Measurements from ENCODE around the gene ZBTB32.
"Not testable (repeated sequence)": the region's sequence is repeated elsewhere in the genome, so short reads cannot be mapped to it uniquely, and the experiment has no call there.

ZBTB32 gene, protein sequence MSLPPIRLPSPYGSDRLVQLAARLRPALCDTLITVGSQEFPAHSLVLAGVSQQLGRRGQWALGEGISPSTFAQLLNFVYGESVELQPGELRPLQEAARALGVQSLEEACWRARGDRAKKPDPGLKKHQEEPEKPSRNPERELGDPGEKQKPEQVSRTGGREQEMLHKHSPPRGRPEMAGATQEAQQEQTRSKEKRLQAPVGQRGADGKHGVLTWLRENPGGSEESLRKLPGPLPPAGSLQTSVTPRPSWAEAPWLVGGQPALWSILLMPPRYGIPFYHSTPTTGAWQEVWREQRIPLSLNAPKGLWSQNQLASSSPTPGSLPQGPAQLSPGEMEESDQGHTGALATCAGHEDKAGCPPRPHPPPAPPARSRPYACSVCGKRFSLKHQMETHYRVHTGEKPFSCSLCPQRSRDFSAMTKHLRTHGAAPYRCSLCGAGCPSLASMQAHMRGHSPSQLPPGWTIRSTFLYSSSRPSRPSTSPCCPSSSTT

DNA sequence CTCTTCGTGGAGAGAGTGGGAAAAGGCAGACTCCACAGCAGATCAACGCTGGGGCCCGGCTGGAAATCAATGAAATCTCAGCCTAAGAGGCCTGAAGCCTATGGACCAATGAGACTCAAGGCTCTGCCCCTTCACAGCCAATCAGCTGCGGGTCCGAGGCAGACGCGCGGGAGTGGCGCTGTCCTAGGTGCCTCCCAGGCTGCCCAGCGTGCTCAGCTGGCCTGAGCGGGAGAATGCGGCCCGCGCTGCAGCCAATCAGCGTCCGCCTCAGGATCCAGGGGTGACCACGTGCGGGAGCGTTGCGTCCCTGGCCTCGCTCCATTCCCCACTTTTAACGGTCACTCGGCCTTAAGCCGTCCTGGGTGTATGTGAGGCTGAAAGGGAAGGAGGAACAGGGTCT is at the start of gene ZBTB32:
TSS of gene ZBTB32 (plus strand) at position 341 of the 400 bp plus-strand sequence. CDS start 10,069 bp downstream, outside the sequence.
- Histone ChIP-seq H3K9ac (ENCODE audit: low read length) (no peak within 1 kb of the TSS), H3K4me1 (ENCODE audit: insufficient read depth, low read length) (peaks cover 4% of the 10 kb centered on the region), H3K4me3 (ENCODE audit: low read depth in 1 of 2, low read length in 2 of 2) (no peak within 1 kb of the TSS), H3K9me3 (ENCODE audit: low read length) (no peaks in the 10 kb centered on the region), H3K27me3 (ENCODE audit: control insufficient read depth in 1 of 2, insufficient read depth in 2 of 2, low read length in 2 of 2) (no peaks in the 10 kb centered on the region), H3K36me3 (ENCODE audit: insufficient read depth, low read length) (no peaks in the 10 kb centered on the region), H3K27ac (ENCODE audit: low read depth, low read length) (no peak within 1 kb of the TSS)

DNA sequence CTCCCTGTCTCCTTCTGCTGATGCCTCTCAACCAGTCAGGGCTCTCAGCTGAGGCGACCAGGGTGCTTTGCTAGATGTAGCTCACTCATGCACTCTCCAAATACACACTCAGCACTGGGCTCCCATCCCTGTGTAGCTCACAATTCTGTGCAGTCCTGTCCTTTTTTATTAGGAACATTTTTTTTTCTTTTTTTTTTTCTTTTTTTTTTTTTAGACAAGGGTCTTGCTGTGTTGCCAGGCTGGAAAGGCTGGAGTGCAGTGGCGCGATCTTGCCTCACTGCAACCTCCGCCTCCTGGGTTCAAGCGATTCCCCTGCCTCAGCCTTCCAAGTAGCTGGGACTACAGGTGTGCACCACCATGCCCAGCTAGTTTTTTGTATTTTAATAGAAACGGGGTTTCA is 49.5 kb upstream of the ZBTB32 start:
- peaks cover 55% of the 10 kb centered on the region for H3K36me3 ChIP-seq (ENCODE audit: insufficient read depth, low read length)
- H3K4me1 ChIP-seq (ENCODE audit: insufficient read depth, low read length): not testable (repeated sequence)

DNA sequence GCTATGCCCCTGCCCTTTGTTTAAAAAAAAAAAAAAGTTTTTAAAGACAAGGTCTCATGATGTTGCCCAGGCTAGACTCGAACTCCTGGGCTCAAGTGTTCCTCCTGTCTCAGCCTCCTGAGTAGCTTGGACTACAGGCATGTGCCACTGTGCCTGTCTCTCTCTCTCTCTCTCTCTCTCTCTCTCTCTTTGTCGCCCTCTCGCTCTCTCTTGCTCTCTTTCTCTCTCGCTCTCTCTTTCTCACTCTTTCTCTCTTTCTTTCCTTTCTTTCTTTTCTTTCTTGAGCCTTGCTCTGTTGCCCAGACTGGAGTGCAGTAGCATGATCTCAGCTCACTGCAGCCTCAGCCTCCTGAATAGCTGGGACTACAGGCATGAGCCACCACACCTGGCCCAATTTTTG is 48.8 kb upstream of the ZBTB32 start:
- Histone ChIP-seq H3K9ac (ENCODE audit: low read length) (no peak overlapping the region), H3K36me3 (ENCODE audit: insufficient read depth, low read length) (peaks cover 53% of the 10 kb centered on the region)

More for the DNA sequence above, 49.5 kb upstream of the ZBTB32 start:
- H3K9me3 ChIP-seq (ENCODE audit: low read length); H3K9ac ChIP-seq (ENCODE audit: low read length); H3K27ac ChIP-seq (ENCODE audit: low read depth, low read length); H3K27me3 ChIP-seq (ENCODE audit: control insufficient read depth in 1 of 2, insufficient read depth in 2 of 2, low read length in 2 of 2); H3K4me3 ChIP-seq (ENCODE audit: low read depth in 1 of 2, low read length in 2 of 2): not testable (repeated sequence)

DNA sequence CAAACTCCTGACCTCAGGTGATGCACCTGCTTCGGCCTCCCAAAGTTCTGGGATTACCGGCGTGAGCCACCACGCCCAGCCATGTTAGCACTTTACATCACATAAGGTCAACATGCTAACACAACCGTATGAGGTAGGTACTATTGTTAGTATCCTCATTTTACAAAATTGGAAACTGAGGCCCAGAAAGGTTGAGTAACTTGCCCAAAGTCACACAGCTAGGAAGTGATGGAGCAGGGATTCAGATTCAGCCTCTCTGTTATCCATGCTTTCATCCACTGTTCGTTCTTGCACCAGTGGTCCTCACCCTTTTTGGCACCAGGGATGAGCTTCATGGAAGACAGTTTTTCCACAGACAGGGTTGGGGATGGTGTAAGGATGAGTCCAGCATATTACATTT is 47.7 kb upstream of the ZBTB32 start:
- Histone ChIP-seq H3K36me3 (ENCODE audit: insufficient read depth, low read length) (peaks cover 52% of the 10 kb centered on the region), H3K9ac (ENCODE audit: low read length) (no peak overlapping the region), H3K27ac (ENCODE audit: low read depth, low read length) (no peak overlapping the region), H3K9me3 (ENCODE audit: low read length) (no peaks in the 10 kb centered on the region), H3K27me3 (ENCODE audit: control insufficient read depth in 1 of 2, insufficient read depth in 2 of 2, low read length in 2 of 2) (no peaks in the 10 kb centered on the region), H3K4me3 (ENCODE audit: low read depth in 1 of 2, low read length in 2 of 2) (no peak overlapping the region), H3K4me1 (ENCODE audit: insufficient read depth, low read length) (no peaks in the 10 kb centered on the region)

More for the DNA sequence above, 48.8 kb upstream of the ZBTB32 start:
- no peaks in the 10 kb centered on the region for H3K9me3 ChIP-seq (ENCODE audit: low read length)
- H3K27me3 ChIP-seq (ENCODE audit: control insufficient read depth in 1 of 2, insufficient read depth in 2 of 2, low read length in 2 of 2): no peaks in the 10 kb centered on the region
- no peaks in the 10 kb centered on the region for H3K4me1 ChIP-seq (ENCODE audit: insufficient read depth, low read length)
- H3K27ac ChIP-seq (ENCODE audit: low read depth, low read length): no peak overlapping the region
- H3K4me3 ChIP-seq (ENCODE audit: low read depth in 1 of 2, low read length in 2 of 2): no peak overlapping the region

DNA sequence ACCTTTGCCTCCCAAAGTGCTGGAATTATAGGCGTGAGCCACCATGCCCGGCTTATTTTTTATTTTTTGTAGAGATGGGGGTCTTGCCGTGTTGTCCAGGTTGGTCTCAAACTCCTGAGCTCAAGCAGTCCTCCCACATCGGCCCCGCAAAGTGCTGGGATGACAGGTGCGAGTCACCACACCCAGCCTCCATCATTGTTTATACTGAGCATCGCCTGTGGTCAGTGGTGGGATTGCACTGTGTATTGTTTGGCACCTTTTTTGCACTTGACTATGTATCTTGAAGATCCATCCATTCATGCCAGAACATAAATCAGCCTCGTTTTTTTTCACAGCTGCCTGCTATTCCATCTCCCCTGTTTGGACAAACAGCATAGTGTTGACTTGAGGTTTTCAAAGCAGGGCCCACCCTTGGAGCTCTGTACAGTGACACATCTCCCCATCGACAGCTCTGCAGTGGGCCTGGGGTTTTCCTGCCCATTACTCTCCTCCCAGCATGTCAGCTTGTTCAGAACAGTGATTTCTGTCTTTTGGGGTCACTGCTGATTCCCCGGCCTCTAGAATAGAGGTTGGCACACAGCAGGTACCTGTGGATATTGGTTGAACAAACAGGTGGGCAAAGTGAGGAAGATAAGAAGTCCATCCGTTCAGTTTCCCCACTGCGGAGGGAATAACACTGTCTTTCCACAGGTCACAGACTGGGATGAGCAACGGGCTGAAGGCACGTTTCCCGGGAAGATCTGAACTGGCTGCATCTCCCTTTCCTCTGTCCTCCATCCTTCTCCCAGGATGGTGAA is 46.3 kb upstream of the ZBTB32 start:
- Histone ChIP-seq H3K27me3 (ENCODE audit: control insufficient read depth in 1 of 2, insufficient read depth in 2 of 2, low read length in 2 of 2) (no peaks in the 10 kb centered on the region), H3K27ac (ENCODE audit: low read depth, low read length) (no peak overlapping the region), H3K9ac (ENCODE audit: low read length) (no peak overlapping the region), H3K9me3 (ENCODE audit: low read length) (no peaks in the 10 kb centered on the region), H3K4me3 (ENCODE audit: low read depth in 1 of 2, low read length in 2 of 2) (no peak overlapping the region), H3K4me1 (ENCODE audit: insufficient read depth, low read length) (no peaks in the 10 kb centered on the region), H3K36me3 (ENCODE audit: insufficient read depth, low read length) (peaks cover 52% of the 10 kb centered on the region)

DNA sequence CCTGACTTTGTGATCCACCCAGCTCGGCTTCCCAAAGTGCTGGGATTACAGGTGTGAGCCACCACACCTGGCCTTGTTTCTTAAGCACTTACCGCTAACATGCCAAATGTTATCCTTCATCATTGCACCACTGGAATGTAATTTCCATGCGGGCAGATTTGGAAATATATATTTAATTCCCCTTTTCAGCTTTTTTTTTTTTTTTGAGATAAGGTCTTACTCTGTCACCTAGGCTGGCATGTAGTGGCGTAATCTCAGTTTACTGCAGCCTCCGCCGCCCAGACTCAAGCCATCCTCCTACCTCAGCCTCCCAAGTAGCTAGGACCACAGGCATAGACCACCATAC is 42.4 kb upstream of the ZBTB32 start:
- H3K4me3 ChIP-seq (ENCODE audit: low read depth in 1 of 2, low read length in 2 of 2): no peak overlapping the region
- H3K27ac ChIP-seq (ENCODE audit: low read depth, low read length): no peak overlapping the region
- H3K9ac ChIP-seq (ENCODE audit: low read length): no peak overlapping the region
- no peaks in the 10 kb centered on the region for H3K9me3 ChIP-seq (ENCODE audit: low read length)
- no peaks in the 10 kb centered on the region for H3K27me3 ChIP-seq (ENCODE audit: control insufficient read depth in 1 of 2, insufficient read depth in 2 of 2, low read length in 2 of 2)
- peaks cover 30% of the 10 kb centered on the region for H3K36me3 ChIP-seq (ENCODE audit: insufficient read depth, low read length)
- no peaks in the 10 kb centered on the region for H3K4me1 ChIP-seq (ENCODE audit: insufficient read depth, low read length)

DNA sequence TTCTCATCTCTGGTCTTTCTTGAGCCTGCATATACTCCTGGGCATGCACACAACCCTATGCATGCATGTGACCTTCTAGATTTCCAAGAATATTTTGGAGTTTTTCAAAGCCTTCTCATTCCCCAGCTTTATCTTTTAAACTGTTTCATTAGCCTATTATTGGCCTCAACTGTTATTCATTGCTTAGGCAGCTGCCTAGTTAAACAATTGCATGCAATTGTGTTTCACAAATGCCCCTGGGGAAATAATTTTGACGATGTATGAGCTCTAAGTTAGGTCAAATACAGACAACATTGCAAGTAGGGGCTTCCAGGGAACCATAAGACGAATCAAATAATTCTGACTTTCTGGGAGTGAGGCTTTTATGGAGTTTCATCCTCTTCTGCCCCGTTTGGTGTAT is 40.4 kb upstream of the ZBTB32 start:
- no peak overlapping the region for H3K27ac ChIP-seq (ENCODE audit: low read depth, low read length)
- peaks cover 13% of the 10 kb centered on the region for H3K36me3 ChIP-seq (ENCODE audit: insufficient read depth, low read length)
- no peak overlapping the region for H3K4me3 ChIP-seq (ENCODE audit: low read depth in 1 of 2, low read length in 2 of 2)
- H3K27me3 ChIP-seq (ENCODE audit: control insufficient read depth in 1 of 2, insufficient read depth in 2 of 2, low read length in 2 of 2): no peaks in the 10 kb centered on the region
- no peak overlapping the region for H3K9ac ChIP-seq (ENCODE audit: low read length)
- no peaks in the 10 kb centered on the region for H3K9me3 ChIP-seq (ENCODE audit: low read length)
- no peaks in the 10 kb centered on the region for H3K4me1 ChIP-seq (ENCODE audit: insufficient read depth, low read length)

DNA sequence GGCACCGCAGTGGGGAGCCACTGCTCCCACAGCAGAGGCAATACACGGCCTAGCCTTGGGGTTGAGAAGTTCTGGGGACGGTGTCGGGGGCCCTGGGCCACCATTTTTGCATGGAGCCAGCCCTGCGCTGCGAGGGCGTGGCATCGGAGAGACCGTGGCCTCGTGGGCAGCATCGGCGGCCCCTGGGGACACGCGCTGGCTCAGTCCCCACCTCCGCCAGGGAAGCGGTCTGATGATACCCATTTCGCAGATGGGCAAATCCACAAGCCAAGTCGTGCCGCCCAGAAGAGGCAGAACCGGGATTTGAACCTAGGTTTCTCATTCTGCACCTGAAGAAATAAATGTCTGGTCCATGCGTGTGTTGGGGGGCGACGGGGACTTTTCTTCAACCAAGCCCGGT is 39.2 kb upstream of the ZBTB32 start:
- no peaks in the 10 kb centered on the region for H3K4me1 ChIP-seq (ENCODE audit: insufficient read depth, low read length)
- H3K27me3 ChIP-seq (ENCODE audit: control insufficient read depth in 1 of 2, insufficient read depth in 2 of 2, low read length in 2 of 2): no peaks in the 10 kb centered on the region
- no peak overlapping the region for H3K9ac ChIP-seq (ENCODE audit: low read length)
- no peaks in the 10 kb centered on the region for H3K9me3 ChIP-seq (ENCODE audit: low read length)
- peaks cover 10% of the 10 kb centered on the region for H3K36me3 ChIP-seq (ENCODE audit: insufficient read depth, low read length)
- H3K27ac ChIP-seq (ENCODE audit: low read depth, low read length): no peak overlapping the region
- no peak overlapping the region for H3K4me3 ChIP-seq (ENCODE audit: low read depth in 1 of 2, low read length in 2 of 2)

DNA sequence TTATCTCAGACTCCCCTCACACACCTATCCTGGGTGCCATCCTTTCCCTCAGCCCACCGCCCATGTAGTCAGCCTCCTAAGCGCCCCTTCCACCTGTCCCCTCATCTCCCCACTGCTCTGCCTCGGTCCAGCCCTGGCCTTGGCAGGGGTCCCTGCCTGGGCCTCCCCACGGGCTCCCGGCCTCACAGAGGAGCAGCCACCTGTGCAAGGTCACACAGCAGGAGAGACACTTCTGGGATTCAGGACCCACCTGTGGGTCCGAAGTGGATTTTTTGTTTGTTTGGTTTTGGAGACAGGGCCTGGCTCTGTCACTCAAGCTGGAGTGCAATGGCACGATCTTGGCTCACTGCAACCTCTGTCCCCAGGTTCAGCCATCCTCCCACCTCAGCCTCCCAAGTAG is 38.8 kb upstream of the ZBTB32 start:
- no peak overlapping the region for H3K4me3 ChIP-seq (ENCODE audit: low read depth in 1 of 2, low read length in 2 of 2)
- H3K9ac ChIP-seq (ENCODE audit: low read length): no peak overlapping the region
- H3K9me3 ChIP-seq (ENCODE audit: low read length): no peaks in the 10 kb centered on the region
- H3K27me3 ChIP-seq (ENCODE audit: control insufficient read depth in 1 of 2, insufficient read depth in 2 of 2, low read length in 2 of 2): no peaks in the 10 kb centered on the region
- H3K36me3 ChIP-seq (ENCODE audit: insufficient read depth, low read length): peaks cover 8% of the 10 kb centered on the region
- no peak overlapping the region for H3K27ac ChIP-seq (ENCODE audit: low read depth, low read length)
- no peaks in the 10 kb centered on the region for H3K4me1 ChIP-seq (ENCODE audit: insufficient read depth, low read length)

DNA sequence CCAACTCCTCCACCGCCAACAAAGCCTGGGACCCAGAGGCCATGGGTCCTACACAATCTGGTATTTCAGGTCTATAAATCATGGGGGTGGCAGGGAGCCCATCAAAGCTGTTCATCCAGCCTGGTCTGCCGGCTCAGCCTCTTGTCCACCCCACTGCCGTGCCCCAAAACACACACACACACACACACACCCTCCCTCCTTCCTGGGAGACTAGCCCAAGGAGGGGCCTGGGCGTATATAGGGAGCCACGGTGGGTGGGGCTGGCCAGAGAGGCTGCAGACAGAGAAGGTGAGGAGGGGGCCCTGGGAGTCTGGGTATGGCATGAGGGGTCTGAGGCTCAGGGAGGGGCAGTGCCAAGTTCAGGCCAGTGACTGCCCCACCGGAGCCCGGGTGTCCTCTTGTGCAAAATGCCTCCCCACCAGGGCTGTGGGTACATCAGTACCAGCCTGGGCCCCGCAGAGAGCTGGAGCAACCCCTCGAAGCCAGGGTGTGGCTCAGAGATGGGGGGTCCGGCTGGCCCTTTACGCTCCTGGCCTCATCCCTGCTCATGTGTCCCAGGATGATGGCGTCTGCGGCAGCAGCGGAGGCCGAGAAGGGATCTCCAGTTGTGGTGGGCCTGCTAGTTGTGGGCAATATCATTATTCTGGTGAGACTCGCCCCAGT is 38.0 kb upstream of the ZBTB32 start, which contains the start of gene UPK1A:
TSS of gene UPK1A (plus strand) at position 267 of the 663 bp plus-strand sequence. CDS start at position 563, 296 bp downstream.
- Histone ChIP-seq H3K9me3 (ENCODE audit: low read length) (no peaks in the 10 kb centered on the region), H3K4me1 (ENCODE audit: insufficient read depth, low read length) (no peaks in the 10 kb centered on the region)

DNA sequence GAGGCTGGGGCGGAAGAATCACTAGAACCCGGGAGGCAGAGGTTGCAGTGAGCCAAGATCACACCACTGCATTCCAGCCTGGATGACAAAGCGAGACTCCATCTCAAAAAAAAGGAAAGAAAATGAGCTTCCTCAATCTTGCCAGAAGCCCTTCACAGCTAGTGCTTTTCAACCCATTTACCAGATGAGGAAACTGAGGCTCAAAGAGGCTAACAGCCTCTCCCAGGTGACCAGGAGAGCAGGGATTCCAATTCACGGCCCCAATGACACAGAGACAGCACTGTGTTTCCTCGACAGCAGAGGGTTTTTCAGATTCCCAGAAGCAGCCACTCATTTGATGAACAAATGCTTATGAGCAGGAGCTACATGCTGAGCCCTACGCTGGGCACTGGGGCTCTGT is 34.8 kb upstream of the ZBTB32 start:
- H3K9me3 ChIP-seq (ENCODE audit: low read length): no peaks in the 10 kb centered on the region
- no peak overlapping the region for H3K9ac ChIP-seq (ENCODE audit: low read length)
- H3K4me3 ChIP-seq (ENCODE audit: low read depth in 1 of 2, low read length in 2 of 2): no peak overlapping the region
- H3K27me3 ChIP-seq (ENCODE audit: control insufficient read depth in 1 of 2, insufficient read depth in 2 of 2, low read length in 2 of 2): peaks cover 6 to 11% of the 10 kb centered on the region in 2 donors
- H3K36me3 ChIP-seq (ENCODE audit: insufficient read depth, low read length): no peaks in the 10 kb centered on the region
- no peak overlapping the region for H3K27ac ChIP-seq (ENCODE audit: low read depth, low read length)
- no peaks in the 10 kb centered on the region for H3K4me1 ChIP-seq (ENCODE audit: insufficient read depth, low read length)

More for the DNA sequence above, 38.0 kb upstream of the ZBTB32 start, which contains the start of gene UPK1A:
- peaks cover 8% of the 10 kb centered on the region for H3K36me3 ChIP-seq (ENCODE audit: insufficient read depth, low read length)
- H3K9ac ChIP-seq (ENCODE audit: low read length): no peak within 1 kb of the TSS
- H3K27me3 ChIP-seq (ENCODE audit: control insufficient read depth in 1 of 2, insufficient read depth in 2 of 2, low read length in 2 of 2): no peaks in the 10 kb centered on the region
- H3K27ac ChIP-seq (ENCODE audit: low read depth, low read length): no peak within 1 kb of the TSS
- H3K4me3 ChIP-seq (ENCODE audit: low read depth in 1 of 2, low read length in 2 of 2): no peak within 1 kb of the TSS
